Skeletal muscle tissue (tissue), 4 donors: ENCODE data around the gene ENTR1. TPM values are rescaled to one million over a fixed set of nuclear protein-coding genes. Genes with fewer than 3 reads are reported as not detected.
"Not testable (repeated sequence)": the region's sequence is repeated elsewhere in the genome, so short reads cannot be mapped to it uniquely, and the experiment has no call there.

Experiments used
- H3K27ac ChIP-seq: one replicate; pipeline ENCODE4 v1.7.0; 2013; ENCODE audit warnings: mild to moderate bottlenecking, low read depth, low read length, inconsistent platforms
- H3K27me3 ChIP-seq, 3 donors: one replicate each; pipeline ENCODE4 v1.7.0; 2013; ENCODE audit warnings: low read length in 3 of 3; ENCODE audit not compliant: control insufficient read depth in 3 of 3, insufficient read depth in 3 of 3
- H3K36me3 ChIP-seq, 3 donors: one replicate each; pipeline ENCODE4 v1.7.0; 2013; ENCODE audit warnings: low read length in 3 of 3; ENCODE audit not compliant: control insufficient read depth in 3 of 3, insufficient read depth in 3 of 3
- H3K4me1 ChIP-seq, 3 donors: one replicate each; pipeline ENCODE4 v1.7.0; 2013; ENCODE audit warnings: low read length in 3 of 3, mild to moderate bottlenecking in 3 of 3; ENCODE audit not compliant: control insufficient read depth in 3 of 3, insufficient read depth in 3 of 3
- H3K4me3 ChIP-seq, 3 donors: one replicate each; pipeline ENCODE4 v1.7.0; 2013; ENCODE audit warnings: low read length in 3 of 3
- H3K9ac ChIP-seq, 3 donors: one replicate each; pipeline ENCODE4 v1.7.0; 2013; ENCODE audit warnings: low read length in 3 of 3, mild to moderate bottlenecking in 3 of 3, moderate library complexity in 2 of 3, low read depth in 1 of 3
- H3K9me3 ChIP-seq, 3 donors: one replicate each; pipeline ENCODE4 v1.7.0; 2013; ENCODE audit warnings: low read length in 3 of 3; ENCODE audit not compliant: control insufficient read depth in 3 of 3
- total RNA-seq: library from RNA; depleted of rRNA; stranded (reverse); fragments of >200 nt; gene quantifications from one replicate; pipeline ENCODE4 v1.2.3, GENCODE V29; 2014
- donor health status: Osteomylitis.

The ENTR1 gene
- total RNA-seq, 1 donor from 2014 or later, result 7.8 TPM

DNA sequence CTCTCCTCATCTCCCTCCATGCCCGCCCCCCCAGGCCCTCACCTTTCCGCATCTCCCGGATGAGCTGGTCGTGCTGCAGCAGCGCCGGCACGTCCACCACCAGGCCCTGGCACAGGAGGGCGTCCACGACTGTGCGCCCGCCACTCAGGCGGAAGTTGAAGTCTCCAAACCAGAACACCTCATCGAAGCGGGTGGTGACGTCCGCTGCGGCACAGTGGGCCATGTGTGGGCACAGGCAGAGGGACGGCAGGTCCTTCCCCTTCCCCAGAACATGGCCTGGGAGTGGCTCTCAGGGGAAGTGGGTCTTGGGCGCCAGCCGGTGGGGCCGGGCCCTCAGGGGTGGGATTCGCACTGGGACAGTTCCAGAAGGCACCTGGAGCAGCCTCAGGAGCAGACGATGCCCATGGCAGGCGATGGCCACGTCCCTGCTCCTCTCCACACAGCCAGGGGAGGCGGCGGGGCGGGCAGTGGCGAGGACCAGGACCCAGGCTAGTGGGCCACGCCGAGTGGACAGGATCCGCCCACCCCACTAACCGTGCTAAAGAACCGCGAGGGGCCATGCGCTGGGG lies 21.5 kb upstream of the ENTR1 start:
- no peaks in the 10 kb centered on the region for H3K9me3 ChIP-seq
- peaks cover under 1 to 4% (median 2%) of the 10 kb centered on the region in 3 donors for H3K4me1 ChIP-seq
- H3K9ac ChIP-seq, result no peak overlapping the region
- peaks cover 19 to 35% (median 32%) of the 10 kb centered on the region in 3 donors for H3K36me3 ChIP-seq
- H3K27ac ChIP-seq, result no peak overlapping the region
- no peak overlapping the region for H3K4me3 ChIP-seq
- no peaks in the 10 kb centered on the region for H3K27me3 ChIP-seq

DNA sequence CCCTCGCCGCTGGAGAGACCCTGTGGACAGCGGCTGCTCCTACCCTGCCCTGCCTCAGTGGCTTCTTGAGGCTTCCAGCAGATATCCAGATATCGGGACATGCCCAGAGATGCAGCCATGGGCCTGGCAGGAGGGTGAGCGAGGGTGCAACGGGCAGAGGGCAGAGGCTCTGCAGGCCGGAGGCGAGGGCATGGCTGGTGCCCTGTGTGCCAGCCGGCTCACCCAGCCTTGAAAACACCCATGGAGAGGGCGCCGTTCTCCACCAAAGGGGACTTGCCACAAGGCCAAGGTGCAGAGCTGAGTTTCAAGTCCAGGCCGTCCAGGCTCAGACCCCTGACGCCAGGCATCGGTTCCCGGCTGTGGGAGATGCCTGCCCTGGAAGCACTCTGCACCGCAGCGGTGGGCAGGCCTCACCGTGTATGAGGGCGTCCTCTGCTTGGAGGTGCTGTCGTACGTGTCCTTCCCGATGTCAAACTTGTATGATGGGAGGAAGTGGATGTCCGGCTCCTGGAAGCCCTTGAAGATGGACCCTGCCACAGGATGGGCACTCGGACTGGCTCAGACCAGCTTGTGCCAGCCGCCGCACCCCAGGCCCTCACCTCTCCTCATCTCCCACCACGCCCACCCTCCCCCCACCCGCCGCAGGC lies 20.3 kb upstream of the ENTR1 start:
- Histone ChIP-seq H3K9me3 (no peaks in the 10 kb centered on the region), H3K4me1 (no peaks in the 10 kb centered on the region), H3K9ac (no peak overlapping the region), H3K27ac (no peak overlapping the region), H3K36me3 (peaks cover 22 to 35% (median 30%) of the 10 kb centered on the region in 3 donors), H3K4me3 (no peak overlapping the region), H3K27me3 (no peaks in the 10 kb centered on the region)

DNA sequence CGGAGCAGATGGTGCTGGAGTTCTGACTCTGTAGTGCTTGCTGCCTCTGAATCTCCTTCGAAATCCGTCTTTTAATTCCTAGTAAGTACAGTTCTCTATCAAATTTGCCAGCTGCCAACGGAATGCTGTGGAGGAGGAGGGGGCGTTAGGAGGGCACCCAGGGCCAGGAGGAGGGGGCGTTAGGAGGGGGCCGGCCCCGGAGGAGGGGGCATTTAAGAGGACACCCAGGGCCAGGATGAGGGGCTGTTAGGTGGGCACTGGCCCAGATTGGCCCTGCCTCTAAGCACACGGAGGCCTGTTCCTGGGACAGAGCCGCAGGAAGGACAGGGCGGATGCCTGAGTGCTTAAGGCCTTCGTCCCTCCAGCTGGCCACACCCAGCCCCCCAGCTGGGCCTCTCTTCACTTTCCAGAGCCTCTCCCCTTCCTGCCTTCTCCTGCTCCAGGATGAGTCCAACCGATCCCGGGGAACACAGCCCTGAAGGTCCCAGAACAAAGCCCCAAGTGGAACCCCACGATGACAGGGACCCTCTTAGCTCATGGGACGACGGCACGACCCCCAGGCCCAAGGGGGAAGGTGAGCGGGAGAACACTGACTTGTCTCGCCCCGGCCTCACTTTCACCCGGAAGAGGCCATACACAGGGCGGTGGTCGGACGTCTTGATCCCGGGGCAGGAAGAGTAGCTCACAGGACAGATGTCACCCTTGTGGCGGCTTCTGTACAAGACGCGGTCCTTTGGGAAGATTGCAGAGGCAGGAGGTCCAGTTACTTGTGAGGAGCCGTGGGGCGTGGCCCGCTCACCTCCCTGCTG lies 19.5 kb upstream of the ENTR1 start:
- Histone ChIP-seq H3K9ac (no peak overlapping the region), H3K27me3 (no peaks in the 10 kb centered on the region), H3K27ac (no peak overlapping the region), H3K4me3 (no peak overlapping the region), H3K9me3 (no peaks in the 10 kb centered on the region), H3K36me3 (peaks cover 23 to 36% (median 29%) of the 10 kb centered on the region in 3 donors), H3K4me1 (no peaks in the 10 kb centered on the region)

DNA sequence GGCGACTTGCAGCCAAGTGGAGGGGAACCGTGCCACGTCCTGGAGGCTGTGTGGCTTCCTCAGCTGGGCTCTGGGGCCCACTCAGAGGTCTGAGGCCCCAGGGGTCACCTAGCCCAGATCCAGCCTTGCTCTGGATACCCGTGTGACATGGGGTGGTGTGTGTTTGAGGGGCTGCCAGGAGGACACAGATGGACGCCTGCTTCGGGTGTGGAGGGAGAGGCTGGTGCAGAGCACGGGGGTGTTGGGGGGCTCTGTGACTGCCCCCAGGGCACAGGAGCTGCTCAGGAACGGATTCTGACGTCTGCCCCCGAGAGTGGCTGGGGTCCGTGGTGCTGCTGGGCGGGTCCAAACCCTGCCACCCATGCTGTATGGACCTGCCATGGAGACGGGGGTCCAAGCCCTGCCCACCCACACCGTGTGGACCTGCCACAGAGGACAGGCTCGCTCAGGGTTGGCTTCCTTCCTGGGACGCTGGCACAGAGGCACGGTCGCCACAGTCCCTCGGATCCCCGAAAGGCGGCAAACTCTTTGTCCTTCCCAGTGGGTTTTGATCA lies 18.7 kb upstream of the ENTR1 start:
- no peaks in the 10 kb centered on the region for H3K4me1 ChIP-seq
- peaks cover 30 to 42% (median 35%) of the 10 kb centered on the region in 3 donors for H3K36me3 ChIP-seq
- H3K27ac ChIP-seq, result no peak overlapping the region
- no peak overlapping the region for H3K4me3 ChIP-seq
- H3K27me3 ChIP-seq, result no peaks in the 10 kb centered on the region
- H3K9me3 ChIP-seq, result no peaks in the 10 kb centered on the region
- no peak overlapping the region for H3K9ac ChIP-seq

DNA sequence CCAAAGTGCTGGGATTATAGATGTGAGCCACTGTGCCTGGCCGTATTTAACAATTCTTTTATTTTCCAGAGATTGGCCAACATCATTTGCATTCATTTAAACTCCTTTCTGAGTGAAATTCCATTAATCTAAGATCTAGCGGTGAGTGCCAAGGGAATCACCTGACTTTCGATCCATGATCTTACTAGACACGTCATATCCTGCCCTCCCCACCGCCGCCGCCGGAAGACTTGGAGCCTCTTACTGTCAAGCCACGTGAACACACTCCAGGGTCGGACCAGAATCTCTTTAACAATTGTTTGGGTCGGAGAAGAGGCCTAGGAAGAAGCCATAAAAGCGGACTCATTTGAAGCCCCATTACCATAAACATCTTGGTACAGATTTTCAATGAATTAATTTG lies 16.4 kb upstream of the ENTR1 start:
- Histone ChIP-seq H3K4me3 (no peak overlapping the region), H3K4me1 (no peaks in the 10 kb centered on the region), H3K27ac (no peak overlapping the region), H3K9me3 (no peaks in the 10 kb centered on the region), H3K9ac (no peak overlapping the region), H3K36me3 (peaks cover 50 to 55% (median 52%) of the 10 kb centered on the region in 3 donors), H3K27me3 (no peaks in the 10 kb centered on the region)

DNA sequence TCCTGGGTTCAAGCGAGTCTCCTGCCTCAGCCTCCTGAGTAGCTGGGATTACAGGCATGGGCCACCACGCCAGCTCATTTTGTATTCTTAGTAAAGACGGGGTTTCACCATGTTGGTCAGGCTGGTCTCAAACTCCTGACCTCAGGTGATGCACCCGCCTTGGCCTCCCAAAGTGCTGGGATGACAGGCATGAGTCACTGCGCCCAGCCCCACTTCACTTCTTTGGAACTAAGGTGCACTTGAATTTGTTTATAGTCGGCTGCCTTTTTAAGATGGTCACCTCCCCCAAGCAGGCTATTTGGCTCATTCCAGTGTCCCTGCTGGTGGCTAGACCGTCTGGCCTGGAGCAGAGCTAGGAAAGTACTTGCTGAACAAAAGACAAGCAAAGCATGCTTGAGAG lies 15.0 kb upstream of the ENTR1 start:
- peaks cover 54 to 56% (median 56%) of the 10 kb centered on the region in 3 donors for H3K36me3 ChIP-seq
- not testable (repeated sequence) for H3K27me3 ChIP-seq, H3K4me1 ChIP-seq, H3K4me3 ChIP-seq, H3K9ac ChIP-seq, H3K27ac ChIP-seq, H3K9me3 ChIP-seq

DNA sequence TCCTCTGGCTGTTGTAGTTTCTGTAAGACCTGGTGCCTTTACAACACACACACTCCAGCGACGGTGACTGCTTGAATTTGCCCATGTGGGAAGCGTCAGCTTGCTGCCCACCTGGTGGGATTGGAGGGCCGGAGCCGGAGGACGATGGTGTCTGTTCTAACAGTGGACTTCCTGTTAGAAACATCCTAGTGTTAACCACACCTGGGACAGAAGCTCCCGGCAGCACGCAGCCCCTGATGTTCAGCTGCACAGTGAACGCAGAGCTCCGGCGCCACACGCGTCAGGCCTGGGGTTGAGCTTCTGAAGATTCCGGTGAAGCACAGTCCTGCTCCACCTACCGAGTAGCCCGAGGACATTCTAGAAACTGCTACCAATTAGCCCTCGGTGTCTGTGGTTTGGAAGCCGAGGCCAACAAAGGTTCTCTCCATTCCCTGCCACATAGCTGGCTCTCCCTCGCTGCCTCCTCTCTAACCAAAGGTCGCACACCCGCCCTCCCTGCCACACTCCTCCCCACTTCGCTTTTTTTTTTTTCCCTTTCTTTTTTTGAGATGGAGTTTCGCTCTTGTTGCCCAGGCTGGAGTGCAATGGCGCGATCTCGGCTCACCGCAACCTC lies 14.4 kb upstream of the ENTR1 start:
- Histone ChIP-seq H3K9ac (no peak overlapping the region), H3K4me3 (no peak overlapping the region)

DNA sequence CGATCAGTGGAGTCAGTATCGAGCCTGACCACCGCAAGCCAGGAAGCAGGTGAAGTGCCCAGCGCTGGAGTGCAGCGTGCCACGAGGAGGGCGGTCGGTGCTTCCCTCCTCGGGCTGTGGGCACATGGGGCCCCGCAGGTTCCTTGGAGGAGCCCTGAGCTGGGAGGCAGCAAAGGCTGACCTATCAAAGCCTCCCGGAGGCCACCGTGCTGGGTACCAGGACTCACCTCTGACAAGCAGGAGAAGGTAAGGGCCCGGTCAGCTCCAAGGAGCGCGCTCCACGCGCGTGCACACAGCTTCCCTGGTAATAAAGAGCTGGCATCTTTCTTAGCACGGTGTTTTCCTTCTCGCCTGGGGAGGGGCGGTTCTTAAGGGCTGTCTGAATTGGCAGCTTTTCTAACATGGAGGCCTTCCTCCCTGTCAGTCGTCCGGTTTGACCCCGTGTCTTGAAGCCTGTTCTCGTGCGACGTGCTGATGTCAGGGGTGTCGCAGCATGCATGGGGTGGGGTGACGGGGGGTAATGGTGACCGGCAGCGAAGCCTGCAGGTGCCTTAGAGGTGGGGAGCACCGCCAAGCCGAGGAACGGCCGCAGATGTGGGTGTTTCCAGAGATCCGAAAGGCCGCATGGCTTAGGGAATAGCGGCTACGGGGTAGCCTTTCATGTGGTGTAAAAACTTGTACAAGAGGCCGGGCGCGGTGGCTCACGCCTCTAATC lies 13.2 kb upstream of the ENTR1 start:
- Histone ChIP-seq H3K9me3 (no peaks in the 10 kb centered on the region), H3K4me1 (no peaks in the 10 kb centered on the region), H3K27me3 (no peaks in the 10 kb centered on the region), H3K4me3 (no peak overlapping the region), H3K36me3 (peaks cover 49 to 59% (median 53%) of the 10 kb centered on the region in 3 donors), H3K27ac (no peak overlapping the region), H3K9ac (no peak overlapping the region)

More for the DNA sequence above, 14.4 kb upstream of the ENTR1 start:
- Histone ChIP-seq H3K27ac (no peak overlapping the region), H3K27me3 (no peaks in the 10 kb centered on the region), H3K4me1 (no peaks in the 10 kb centered on the region), H3K9me3 (no peaks in the 10 kb centered on the region), H3K36me3 (peaks cover 49 to 55% (median 51%) of the 10 kb centered on the region in 3 donors)

DNA sequence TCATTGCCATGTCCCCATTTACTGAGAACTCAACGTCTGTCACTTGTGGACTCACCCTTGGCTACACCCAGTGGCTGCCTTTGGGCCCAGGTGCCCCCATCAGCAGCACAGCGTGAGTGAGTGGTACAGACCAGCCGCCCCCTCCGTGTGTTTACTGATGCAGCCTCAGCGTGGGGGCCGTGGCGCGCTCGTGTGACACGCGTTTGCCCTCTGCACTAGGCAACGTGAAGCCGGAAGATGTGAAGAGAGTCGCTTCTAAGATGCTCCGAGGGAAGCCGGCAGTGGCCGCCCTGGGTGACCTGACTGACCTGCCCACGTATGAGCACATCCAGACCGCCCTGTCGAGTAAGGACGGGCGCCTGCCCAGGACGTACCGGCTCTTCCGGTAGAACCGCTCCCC lies 12.5 kb upstream of the ENTR1 start:
- H3K9ac ChIP-seq, result no peak overlapping the region
- H3K4me1 ChIP-seq, result no peaks in the 10 kb centered on the region
- H3K36me3 ChIP-seq, result peaks cover 56 to 67% (median 60%) of the 10 kb centered on the region in 3 donors
- H3K27me3 ChIP-seq, result no peaks in the 10 kb centered on the region
- H3K4me3 ChIP-seq, result no peak overlapping the region
- H3K27ac ChIP-seq, result no peak overlapping the region
- no peaks in the 10 kb centered on the region for H3K9me3 ChIP-seq
